K562 (cell line): Measurements from ENCODE around the gene AGT. TPM values are rescaled to one million over a fixed set of nuclear protein-coding genes. Genes with fewer than 3 reads are reported as not detected.
"Not testable (repeated sequence)": the region's sequence is repeated elsewhere in the genome, so short reads cannot be mapped to it uniquely, and the experiment has no call there.

Experiments
- ATAC-seq: fragments of 200-7000 bp; cut with Tn5 transposase; 3 replicates; pipeline ENCODE4 v1.9.1; 2020; ENCODE audit warnings: moderate library complexity
- BruUV-seq: library from RNA; stranded (reverse); fragments of 400-500 nt; replicated peaks from 2 replicates; lab custom pipeline; 2021; lab: Mats Ljungman, UMichigan
- CTCF ChIA-PET: fragments of 300-600 bp; formaldehyde crosslinking; extraction: SDS; loops from one replicate; lab custom pipeline; 2021; ENCODE audit warnings: low intra/inter-chr PET ratio; lab: Yijun Ruan, JAX
- POLR2A ChIA-PET: fragments of 300-600, 350-650 bp; sonication (Branson Sonifier 250); formaldehyde crosslinking; extraction: SDS; loops from one replicate; lab custom pipeline; 2021; ENCODE audit warnings: antibody characterized with exemption, inconsistent platforms; lab: Yijun Ruan, JAX
- DNase-seq, 4 experiments: peaks; one replicate each; pipeline versions ENCODE4 v3.0.0 to v3.0.0-alpha.2; 2011 to 2018; ENCODE audit warnings: low spot score in 3 of 4, mixed read lengths in 3 of 4; ENCODE audit errors: extremely low read depth in 1 of 4
- FAIRE-seq: peaks from 2 replicates; lab custom pipeline; 2011; peaks lifted over from hg19 to GRCh38; lab: Jason Lieb, UNC
- H2AFZ ChIP-seq: 2 replicates; pipeline ENCODE4 v1.6.0; 2011; ENCODE audit warnings: low read depth, low read length, control low read depth, inconsistent platforms
- H3K27ac ChIP-seq: fragments of 200-600 bp; 3 replicates; pipeline ENCODE4 v1.8.0; 2011; ENCODE audit warnings: low read depth, mild to moderate bottlenecking, control low read depth, inconsistent platforms, low read length, moderate library complexity, mixed read lengths; ENCODE audit errors: extremely low read depth
- H3K27me3 ChIP-seq, 2 experiments: fragments of 300-600 bp in 1 of 2; 2 replicates in 1 of 2; 3 replicates in 1 of 2; pipeline versions ENCODE4 v1.6.0 to v1.8.0; 2011; ENCODE audit warnings: inconsistent platforms in 2 of 2, low read length in 2 of 2, mild to moderate bottlenecking in 1 of 2, mixed read lengths in 1 of 2, moderate library complexity in 1 of 2; ENCODE audit not compliant: control insufficient read depth in 2 of 2, insufficient read depth in 2 of 2
- H3K36me3 ChIP-seq: fragments of 300-600 bp; 3 replicates; pipeline ENCODE4 v1.8.0; 2011; ENCODE audit warnings: mild to moderate bottlenecking, low read length, inconsistent platforms; ENCODE audit not compliant: control insufficient read depth, insufficient read depth
- H3K4me1 ChIP-seq, 2 experiments: fragments of 200-600 bp in 1 of 2; replicated peaks in 1 of 2; 2 replicates in 1 of 2; 3 replicates in 1 of 2; pipeline versions ENCODE4 v1.5.1 to v1.8.0; 2011; ENCODE audit warnings: inconsistent platforms in 2 of 2, low read length in 2 of 2, mild to moderate bottlenecking in 1 of 2, mixed read lengths in 1 of 2, moderate library complexity in 1 of 2; ENCODE audit not compliant: control insufficient read depth in 2 of 2, insufficient read depth in 2 of 2
- H3K4me2 ChIP-seq: 2 replicates; pipeline ENCODE4 v1.6.1; 2011; ENCODE audit warnings: low read length, control low read depth, inconsistent platforms, mixed read lengths; ENCODE audit not compliant: insufficient read depth
- H3K4me3 ChIP-seq: fragments of 200-600 bp; sonication (generic), shearing (Covaris generic); 2 replicates; pipeline ENCODE4 v1.5.1; 2016; ENCODE audit warnings: control low read depth, inconsistent platforms
- H3K79me2 ChIP-seq: fragments of 200-600 bp; 3 replicates; pipeline ENCODE4 v1.8.0; 2011; ENCODE audit warnings: low read length, inconsistent platforms; ENCODE audit not compliant: control insufficient read depth, insufficient read depth
- H3K9ac ChIP-seq, 2 experiments: 2 replicates each; pipeline versions ENCODE4 v1.6.0 to v1.6.1; 2011; ENCODE audit warnings: low read depth in 2 of 2, low read length in 2 of 2, control low read depth in 1 of 2, inconsistent platforms in 1 of 2, mild to moderate bottlenecking in 1 of 2, mixed read lengths in 1 of 2; ENCODE audit not compliant: insufficient read depth in 1 of 2
- H3K9me1 ChIP-seq: one replicate; pipeline ENCODE4 v1.6.0; 2011; ENCODE audit warnings: inconsistent platforms, mild to moderate bottlenecking, low read length, moderate library complexity; ENCODE audit not compliant: control insufficient read depth, insufficient read depth
- H3K9me3 ChIP-seq: replicated peaks from 2 replicates; pipeline ENCODE4 v1.5.1; 2011; ENCODE audit warnings: low read depth, low read length, inconsistent platforms; ENCODE audit not compliant: control insufficient read depth, insufficient read depth
- H4K20me1 ChIP-seq: replicated peaks from 2 replicates; pipeline ENCODE4 v1.6.1; 2011; ENCODE audit warnings: low read length, inconsistent platforms, mixed read lengths; ENCODE audit not compliant: control insufficient read depth, insufficient read depth
- E2F8 ChIP-seq: fragments of 450-650 bp; IDR thresholded peaks from 2 replicates; pipeline ENCODE4 v1.7.1; 2018; ENCODE audit warnings: mild to moderate bottlenecking, low read depth; ENCODE audit not compliant: partially characterized antibody
- WGBS: fragments of 100-300 bp; shearing (Covaris generic); methylation state at CpG from one replicate; pipeline ENCODE4 v1.1.6; 2016; ENCODE audit warnings: low coverage, mixed read lengths; ENCODE audit not compliant: insufficient coverage; ENCODE audit errors: missing lambda C conversion rate; 5-methylcytosine and 5-hydroxymethylcytosine counted together
- in situ Hi-C: fragments of 300-500 bp; cut with MboI; formaldehyde crosslinking; loops from 4 replicates; pipeline ENCODE4 v1.15.0; 2018; ENCODE audit warnings: inconsistent platforms, mixed read lengths
- intact Hi-C: fragments of 100-400 bp; cut with micrococcal nuclease; formaldehyde crosslinking; loops from 2 replicates; pipeline ENCODE4 v1.14.2; 2022
- polyA plus RNA-seq, 8 experiments: library from polyadenylated mRNA; depleted of rRNA in 4 of 8; stranded (reverse) in 5 of 8; unstranded in 3 of 8; fragments of >200 nt; fragmentation: Nextera tagmentation in 2 of 8; fragmentation: Illumina TruSeq in 1 of 8; extraction: Ambion mirVana in 2 of 8; extraction: Trizol in 1 of 8; gene quantifications; 2 replicates each; pipeline versions ENCODE4 v1.2.1 to v1.2.3, GENCODE V29; 2011 to 2014; ENCODE audit warnings: inconsistent platforms in 1 of 8, missing spikeins in 1 of 8
- total RNA-seq, 7 experiments: library from RNA; depleted of rRNA in 6 of 7; stranded (reverse); fragments of >200 nt in 6 of 7; fragmentation: Illumina TruSeq in 2 of 7; extraction: Trizol in 2 of 7; gene quantifications; 2 replicates each; pipeline versions ENCODE4 v1.2.1 to v1.2.3, GENCODE V29; 2011 to 2021; ENCODE audit warnings: low replicate concordance in 1 of 7

The AGT gene
- total and polyA plus RNA-seq, 9 of the 15 experiments (the other 6 are each of a cell fraction or from before 2014, with no cell fraction given): 0.40 TPM; not detected in 8

GRCh38 chr1:230658691-230659090 is 55.2 kb downstream of the AGT start (continued):
- TF ChIP-seq E2F8: no peak
- TF ChIP-seq, all 486 proteins: peak for 0

GRCh38 chr1:230658103-230658502 is 55.8 kb downstream of the AGT start:
- H4K20me1 ChIP-seq, H3K79me2 ChIP-seq, H3K9me3 ChIP-seq, H3K27ac ChIP-seq, intact Hi-C loops, BruUV-seq, H3K4me3 ChIP-seq, H3K27me3 ChIP-seq, FAIRE-seq, in situ Hi-C loops, CTCF ChIA-PET, ATAC-seq, H3K4me2 ChIP-seq, H3K9me1 ChIP-seq, H3K9ac ChIP-seq, H2AFZ ChIP-seq, H3K4me1 ChIP-seq, DNase-seq, POLR2A ChIA-PET: not testable (repeated sequence)
- H3K36me3 ChIP-seq: peaks cover 25% of the 10 kb centered on the region; the same call in 1 of the 3 replicates
- 89% methylated on average over 1 of the region's 1 CpG for WGBS

- not testable (repeated sequence) for H3K27ac ChIP-seq
Measured at GRCh38 chr1:230656719-230657118, 57.2 kb downstream of the AGT start.

More at GRCh38 chr1:230656719-230657118, 57.2 kb downstream of the AGT start:
- 63% methylated on average over 1 of the region's 1 CpG for WGBS
- H3K4me2 ChIP-seq, H3K4me1 ChIP-seq, intact Hi-C loops, H3K9me1 ChIP-seq, in situ Hi-C loops, H3K9ac ChIP-seq, CTCF ChIA-PET, DNase-seq, H3K4me3 ChIP-seq, H3K9me3 ChIP-seq, H3K27me3 ChIP-seq, ATAC-seq, H4K20me1 ChIP-seq, FAIRE-seq, BruUV-seq, H2AFZ ChIP-seq: not testable (repeated sequence)
- Histone ChIP-seq H3K79me2 (peaks cover 16% of the 10 kb centered on the region), H3K36me3 (peaks cover 19% of the 10 kb centered on the region; the same call in 1 of the 3 replicates)
- POLR2A ChIA-PET: interaction anchor here (0.6 kb wide), 1 partner anchor 41 kb away, joined by 3 read pairs; no protein-coding TSS in a partner anchor
